ENCODE measurements around the gene EIF4G3. TPM values are rescaled to one million over a fixed set of nuclear protein-coding genes. Genes with fewer than 3 reads are reported as not detected.
"Not testable (repeated sequence)": the region's sequence is repeated elsewhere in the genome, so short reads cannot be mapped to it uniquely, and the experiment has no call there.

Gene EIF4G3
- total and polyA plus RNA-seq, 10 of the 15 experiments (the other 5 are each of a cell fraction or from before 2014, with no cell fraction given) = 7.4 to 45.1 (median 29.1) TPM

GRCh38 chr1:20789598-20789997, 387.1 kb downstream of the EIF4G3 start:
- SMC1A ChIA-PET (ENCODE audit: uncharacterized antibody, unreplicated experiment); POLR2A ChIA-PET; ATAC-seq; H3K36me3 ChIP-seq (ENCODE audit: control insufficient read depth in 2 of 2, insufficient read depth in 2 of 2, low read length in 1 of 2); RAD21 ChIA-PET (ENCODE audit: unreplicated experiment); DNase-seq (ENCODE audit: low read depth, low spot score); in situ Hi-C loops (cut with MboI); H3K9me3 ChIP-seq (replicated peaks; ENCODE audit: control insufficient read depth, insufficient read depth, low read length); BruUV-seq (replicated peaks); FAIRE-seq; H3K27me3 ChIP-seq (replicated peaks in 1 of 2; ENCODE audit: control insufficient read depth in 2 of 2, insufficient read depth in 2 of 2, low read length in 1 of 2); CTCF ChIA-PET; H3K4me3 ChIP-seq; H4K20me1 ChIP-seq (ENCODE audit: control insufficient read depth, insufficient read depth); H3K9ac ChIP-seq (ENCODE audit: control insufficient read depth, insufficient read depth, low read length); H2AFZ ChIP-seq (ENCODE audit: control insufficient read depth, low read depth, low read length); H3K27ac ChIP-seq (ENCODE audit: control insufficient read depth, insufficient read depth); H3K4me2 ChIP-seq (ENCODE audit: control insufficient read depth, insufficient read depth); H3K4me1 ChIP-seq (ENCODE audit: control insufficient read depth, insufficient read depth, low read length): not testable (repeated sequence)
- H3K79me2 ChIP-seq (ENCODE audit: control insufficient read depth, insufficient read depth, low read length) = peaks cover 20% of the 10 kb centered on the region
- intact Hi-C loops (cut with micrococcal nuclease; ENCODE audit: unreplicated experiment) = loop anchor here (10.0 kb wide), 1 partner anchor 385 kb away; the partner anchor contains the start of gene EIF4G3
- 83% methylated on average over 8 of the region's 9 CpGs for WGBS (ENCODE audit: insufficient coverage, insufficient replicate concordance, low lambda C conversion rate, missing lambda C conversion rate)

DNA sequence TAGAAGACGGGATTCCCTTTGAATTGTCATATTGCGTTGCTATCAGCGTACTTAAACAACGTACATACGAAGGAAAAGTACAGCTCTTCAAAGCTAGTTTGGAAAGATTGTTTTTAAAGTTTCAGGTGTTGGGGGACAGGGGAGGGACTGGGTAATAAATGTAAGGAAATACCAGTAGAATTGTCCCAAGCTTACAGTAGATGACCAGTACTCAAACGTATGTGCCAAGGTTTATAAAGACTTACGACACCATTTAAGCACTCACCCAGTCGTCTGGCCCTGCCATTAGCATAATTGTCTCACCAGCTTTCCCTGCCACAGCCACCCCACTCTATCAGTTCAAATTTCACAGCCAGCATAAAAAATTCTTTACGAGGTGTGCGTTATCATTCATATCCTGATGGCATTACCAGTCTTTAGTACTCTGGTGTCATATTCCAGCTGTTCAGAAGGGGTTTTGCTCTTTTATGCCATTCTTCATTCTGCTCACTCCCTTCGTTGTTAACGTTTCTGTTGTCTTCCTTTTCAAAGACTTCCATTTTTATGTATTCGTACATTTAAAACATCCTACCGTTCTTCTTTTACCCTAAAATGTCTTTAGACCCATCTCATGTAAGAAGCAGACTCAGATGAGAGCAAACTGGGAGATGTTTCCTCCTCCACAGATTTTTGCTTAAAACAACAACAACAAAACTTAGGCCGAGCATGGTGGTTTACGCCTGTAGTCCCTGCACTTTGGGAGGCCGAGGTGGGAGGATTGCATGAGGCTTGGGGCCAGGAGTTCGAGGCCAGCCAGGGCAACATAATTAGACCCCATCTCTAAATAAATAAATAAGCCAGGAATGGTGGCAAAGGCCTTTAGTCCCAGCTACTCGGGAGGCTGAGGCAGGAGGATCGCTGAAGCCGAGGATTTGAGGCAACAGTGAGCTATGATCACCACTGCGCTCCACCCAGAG, 388.6 kb downstream of the EIF4G3 start:
- SMC1A ChIA-PET (ENCODE audit: uncharacterized antibody, unreplicated experiment) = interaction anchor here (0.7 to 1.9 kb wide), 4 partner anchors 12 to 131 kb away, joined by 3 to 8 read pairs (median 3); no protein-coding TSS in a partner anchor
- FAIRE-seq (peak; percentile 7), DNase-seq (ENCODE audit: low read depth, low spot score) (no peak), ATAC-seq (no peak)
- Histone ChIP-seq H3K4me2 (ENCODE audit: control insufficient read depth, insufficient read depth) (peak overlapping the region; percentile 51), H3K9me3 (replicated peaks; ENCODE audit: control insufficient read depth, insufficient read depth, low read length) (no peaks in the 10 kb centered on the region), H3K4me3 (peak overlapping the region; percentile 78), H4K20me1 (ENCODE audit: control insufficient read depth, insufficient read depth) (no peaks in the 10 kb centered on the region), H3K36me3 (ENCODE audit: control insufficient read depth in 2 of 2, insufficient read depth in 2 of 2, low read length in 1 of 2) (no peaks in the 10 kb centered on the region), H3K4me1 (ENCODE audit: control insufficient read depth, insufficient read depth, low read length) (peaks cover 6% of the 10 kb centered on the region; the same call in 1 of the 2 replicates), H3K27ac (ENCODE audit: control insufficient read depth, insufficient read depth) (peak overlapping the region; percentile 96), H3K27me3 (replicated peaks in 1 of 2; ENCODE audit: control insufficient read depth in 2 of 2, insufficient read depth in 2 of 2, low read length in 1 of 2) (no peaks in the 10 kb centered on the region), H3K9ac (ENCODE audit: control insufficient read depth, insufficient read depth, low read length) (peak overlapping the region; percentile 92), H2AFZ (ENCODE audit: control insufficient read depth, low read depth, low read length) (peak overlapping the region; percentile 94), H3K79me2 (ENCODE audit: control insufficient read depth, insufficient read depth, low read length) (peaks cover 35% of the 10 kb centered on the region)
- intact Hi-C loops (cut with micrococcal nuclease; ENCODE audit: unreplicated experiment) = loop anchor here (2.0 to 10.0 kb wide), 2 partner anchors 127 to 387 kb away; partner anchors contain the start of genes DDOST and EIF4G3
- no TSS peak for BruUV-seq (replicated peaks)
- CTCF ChIA-PET = interaction anchor here (0.6 to 1.5 kb wide), 4 partner anchors 91 to 407 kb away, joined by 3 to 5 read pairs (median 3); no protein-coding TSS in a partner anchor
- RAD21 ChIA-PET (ENCODE audit: unreplicated experiment) = interaction anchor here (2.3 kb wide), 1 partner anchor 54 kb away, joined by 7 read pairs; no protein-coding TSS in a partner anchor
- in situ Hi-C loops (cut with MboI) = no loop called here
- TF ChIP-seq ZSCAN29 (IDR thresholded peaks at IDR 0.05) (no peak), ZBTB4 (CRISPR knock-in tag; IDR thresholded peaks at IDR 0.05) (no peak), YY1 (IDR thresholded peaks at IDR 0.05; ENCODE audit: low read depth, low read length) (no peak), SP1 (IDR thresholded peaks at IDR 0.05; ENCODE audit: low read depth, low read length) (no peak), PML (IDR thresholded peaks at IDR 0.05; ENCODE audit: low read length) (peak; percentile 3; the same call in 1 of the 2 replicates), MXI1 (IDR thresholded peaks at IDR 0.05; ENCODE audit: low read depth, low read length) (peak; percentile 5; the same call in 1 of the 2 replicates), IRF4 (IDR thresholded peaks at IDR 0.05; ENCODE audit: low read depth, low read length) (no peak)
- TF ChIP-seq, protein P1, sequence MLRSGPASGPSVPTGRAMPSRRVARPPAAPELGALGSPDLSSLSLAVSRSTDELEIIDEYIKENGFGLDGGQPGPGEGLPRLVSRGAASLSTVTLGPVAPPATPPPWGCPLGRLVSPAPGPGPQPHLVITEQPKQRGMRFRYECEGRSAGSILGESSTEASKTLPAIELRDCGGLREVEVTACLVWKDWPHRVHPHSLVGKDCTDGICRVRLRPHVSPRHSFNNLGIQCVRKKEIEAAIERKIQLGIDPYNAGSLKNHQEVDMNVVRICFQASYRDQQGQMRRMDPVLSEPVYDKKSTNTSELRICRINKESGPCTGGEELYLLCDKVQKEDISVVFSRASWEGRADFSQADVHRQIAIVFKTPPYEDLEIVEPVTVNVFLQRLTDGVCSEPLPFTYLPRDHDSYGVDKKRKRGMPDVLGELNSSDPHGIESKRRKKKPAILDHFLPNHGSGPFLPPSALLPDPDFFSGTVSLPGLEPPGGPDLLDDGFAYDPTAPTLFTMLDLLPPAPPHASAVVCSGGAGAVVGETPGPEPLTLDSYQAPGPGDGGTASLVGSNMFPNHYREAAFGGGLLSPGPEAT (IDR thresholded peaks at IDR 0.05; ENCODE audit: low read depth) = 0 out of 2 replicates have a peak, but pooled peaks have one; percentile 6
- 61% methylated on average over 22 of the region's 22 CpGs for WGBS (ENCODE audit: insufficient coverage, insufficient replicate concordance, low lambda C conversion rate, missing lambda C conversion rate)
- POLR2A ChIA-PET = interaction anchor here (0.5 to 1.7 kb wide), 4 partner anchors 38 to 388 kb away, joined by 3 to 5 read pairs (median 4); no protein-coding TSS in a partner anchor

Measured in GM12878 (cell line).